ENCODE data around the gene CLBA1. TPM values are rescaled to one million over a fixed set of nuclear protein-coding genes. Genes with fewer than 3 reads are reported as not detected.
A peak's percentile ranks its signal among the peaks of the same experiment; 100 is the strongest.

The CLBA1 gene
- total RNA-seq, 4 donors from 2014 or later, result 0.71 to 4.0 (median 3.3) TPM

GRCh38 chr14:105010891-105011291 lies 25.3 kb downstream of the CLBA1 start:
- H3K4me1 ChIP-seq, result no peaks in the 10 kb centered on the region
- H3K9me3 ChIP-seq, result no peaks in the 10 kb centered on the region
- H3K27ac ChIP-seq, result no peak overlapping the region
- intact Hi-C loops (cut with DNase I; ENCODE audit: low total_unique reads), result loop anchor here (5.0 kb wide), 1 partner anchor 36 kb away; no protein-coding TSS in a partner anchor
- DNase-seq (no peak), ATAC-seq (no peak)
- peaks cover 0 to 7% of the 10 kb centered on the region in 2 donors for H3K36me3 ChIP-seq
- TF ChIP-seq POLR2A (IDR thresholded peaks at IDR 0.05) (no peak), CTCF (IDR thresholded peaks at IDR 0.05 in 4 of 5, conservative IDR thresholded peaks at IDR 0.05 in 1 of 5) (no peak)
- no peak overlapping the region for H3K4me3 ChIP-seq
- in situ Hi-C loops (cut with MboI; ENCODE audit: low sequenced_read_pairs in 4 of 4), result no loop called here
- H3K27me3 ChIP-seq, result no peaks in the 10 kb centered on the region

GRCh38 chr14:105011312-105011990 lies 25.9 kb downstream of the CLBA1 start:
- no peak overlapping the region for H3K4me3 ChIP-seq
- DNase-seq (no peak), ATAC-seq (no peak)
- H3K27me3 ChIP-seq, result no peaks in the 10 kb centered on the region
- intact Hi-C loops (cut with DNase I; ENCODE audit: low total_unique reads), result loop anchor here (5.0 kb wide), 1 partner anchor 36 kb away; no protein-coding TSS in a partner anchor
- TF ChIP-seq CTCF (IDR thresholded peaks at IDR 0.05 in 4 of 5, conservative IDR thresholded peaks at IDR 0.05 in 1 of 5) (no peak), POLR2A (IDR thresholded peaks at IDR 0.05) (no peak)
- H3K4me1 ChIP-seq, result no peaks in the 10 kb centered on the region
- peaks cover 0 to 7% of the 10 kb centered on the region in 2 donors for H3K36me3 ChIP-seq
- no peak overlapping the region for H3K27ac ChIP-seq
- H3K9me3 ChIP-seq, result no peaks in the 10 kb centered on the region
- in situ Hi-C loops (cut with MboI; ENCODE audit: low sequenced_read_pairs in 4 of 4), result no loop called here

GRCh38 chr14:105012171-105012985 lies 26.8 kb downstream of the CLBA1 start:
- Histone ChIP-seq H3K4me3 (no peak overlapping the region), H3K27ac (no peak overlapping the region), H3K4me1 (no peaks in the 10 kb centered on the region), H3K9me3 (no peaks in the 10 kb centered on the region), H3K27me3 (no peaks in the 10 kb centered on the region), H3K36me3 (peaks cover 0 to 7% of the 10 kb centered on the region in 2 donors)
- in situ Hi-C loops (cut with MboI; ENCODE audit: low sequenced_read_pairs in 4 of 4), result no loop called here
- ATAC-seq (no peak), DNase-seq (no peak)
- peak in 2 of 5 experiments; percentile 23 to 44 for TF ChIP-seq CTCF (IDR thresholded peaks at IDR 0.05 in 4 of 5, conservative IDR thresholded peaks at IDR 0.05 in 1 of 5)
- no peak for TF ChIP-seq POLR2A (IDR thresholded peaks at IDR 0.05)
- intact Hi-C loops (cut with DNase I; ENCODE audit: low total_unique reads), result loop anchor here (5.0 kb wide), 1 partner anchor 35 kb away; no protein-coding TSS in a partner anchor

GRCh38 chr14:105013150-105013785 lies 27.7 kb downstream of the CLBA1 start:
- Histone ChIP-seq H3K4me3 (no peak overlapping the region), H3K27me3 (no peaks in the 10 kb centered on the region), H3K4me1 (no peaks in the 10 kb centered on the region), H3K9me3 (no peaks in the 10 kb centered on the region), H3K36me3 (peaks cover 0 to 7% of the 10 kb centered on the region in 2 donors), H3K27ac (no peak overlapping the region)
- DNase-seq, result no peak
- in situ Hi-C loops (cut with MboI; ENCODE audit: low sequenced_read_pairs in 4 of 4), result no loop called here
- intact Hi-C loops (cut with DNase I; ENCODE audit: low total_unique reads), result loop anchor here (5.0 kb wide), 1 partner anchor 34 kb away; no protein-coding TSS in a partner anchor
- no peak for TF ChIP-seq POLR2A (IDR thresholded peaks at IDR 0.05)
- no peak for TF ChIP-seq CTCF (IDR thresholded peaks at IDR 0.05 in 4 of 5, conservative IDR thresholded peaks at IDR 0.05 in 1 of 5)
- no peak for ATAC-seq

All from gastrocnemius medialis (tissue), 4 donors.